Measurements from ENCODE around the gene TAS2R14.

DNA sequence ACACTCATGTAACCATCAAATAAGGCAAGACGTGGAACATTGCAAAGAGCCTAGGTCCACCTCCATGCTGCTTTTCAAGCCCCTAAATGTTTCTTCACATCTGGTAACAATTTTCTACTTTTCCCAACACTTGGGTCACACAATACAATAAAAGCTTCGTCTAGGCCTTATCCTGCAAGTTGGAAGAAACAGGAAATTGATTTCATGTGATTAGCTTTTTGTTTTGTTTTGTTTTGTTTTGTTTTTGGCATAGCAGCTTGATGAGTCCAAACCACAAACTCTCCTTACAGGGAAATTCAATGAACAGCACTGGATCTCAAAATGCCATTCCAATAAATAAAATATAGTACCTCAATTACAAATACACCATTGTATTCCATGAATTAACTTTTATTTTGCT lies 28.3 kb upstream of the TAS2R14 start:
- TF ChIP-seq, protein P1, sequence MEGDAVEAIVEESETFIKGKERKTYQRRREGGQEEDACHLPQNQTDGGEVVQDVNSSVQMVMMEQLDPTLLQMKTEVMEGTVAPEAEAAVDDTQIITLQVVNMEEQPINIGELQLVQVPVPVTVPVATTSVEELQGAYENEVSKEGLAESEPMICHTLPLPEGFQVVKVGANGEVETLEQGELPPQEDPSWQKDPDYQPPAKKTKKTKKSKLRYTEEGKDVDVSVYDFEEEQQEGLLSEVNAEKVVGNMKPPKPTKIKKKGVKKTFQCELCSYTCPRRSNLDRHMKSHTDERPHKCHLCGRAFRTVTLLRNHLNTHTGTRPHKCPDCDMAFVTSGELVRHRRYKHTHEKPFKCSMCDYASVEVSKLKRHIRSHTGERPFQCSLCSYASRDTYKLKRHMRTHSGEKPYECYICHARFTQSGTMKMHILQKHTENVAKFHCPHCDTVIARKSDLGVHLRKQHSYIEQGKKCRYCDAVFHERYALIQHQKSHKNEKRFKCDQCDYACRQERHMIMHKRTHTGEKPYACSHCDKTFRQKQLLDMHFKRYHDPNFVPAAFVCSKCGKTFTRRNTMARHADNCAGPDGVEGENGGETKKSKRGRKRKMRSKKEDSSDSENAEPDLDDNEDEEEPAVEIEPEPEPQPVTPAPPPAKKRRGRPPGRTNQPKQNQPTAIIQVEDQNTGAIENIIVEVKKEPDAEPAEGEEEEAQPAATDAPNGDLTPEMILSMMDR (IDR thresholded peaks at IDR 0.05; ENCODE audit: insufficient read depth, low read length, poor library complexity, severe bottlenecking) = no peak
- TF ChIP-seq EZH2phosphoT487 (conservative IDR thresholded peaks at IDR 0.05; ENCODE audit: low read length) = no peak

Data from SU-DHL-6 (cell line).